HG02798 (cell line): ENCODE data around the gene BHLHA9.
"Not testable (repeated sequence)": the region's sequence is repeated elsewhere in the genome, so short reads cannot be mapped to it uniquely, and the experiment has no call there.

Experiments
- ATAC-seq: cut with Tn5 transposase; IDR thresholded peaks from one replicate; pipeline ENCODE4 v1.9.1; 2021; ENCODE audit warnings: mild to moderate bottlenecking; ENCODE audit not compliant: unreplicated experiment, poor library complexity

The BHLHA9 gene

DNA sequence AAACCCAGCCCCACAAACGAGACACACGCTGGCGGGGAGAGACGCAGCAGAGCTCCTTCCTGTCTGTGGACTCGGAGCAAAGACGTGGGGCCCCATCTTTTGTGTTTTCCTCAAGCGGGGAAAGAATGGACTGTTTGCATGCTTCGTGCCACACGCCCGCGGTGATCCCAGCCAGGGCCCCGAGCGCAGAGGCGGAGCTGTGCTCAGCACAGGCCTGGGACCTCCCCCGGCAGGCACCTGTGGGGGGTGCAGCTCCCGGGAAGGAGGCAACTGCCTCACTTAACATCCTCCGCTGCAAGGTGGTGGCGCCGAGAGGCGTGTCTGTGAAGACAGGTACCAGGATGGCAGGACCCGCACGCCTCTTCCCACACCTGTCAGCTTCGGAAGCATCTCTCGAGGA, 28.4 kb downstream of the BHLHA9 start:
- no peak for ATAC-seq

DNA sequence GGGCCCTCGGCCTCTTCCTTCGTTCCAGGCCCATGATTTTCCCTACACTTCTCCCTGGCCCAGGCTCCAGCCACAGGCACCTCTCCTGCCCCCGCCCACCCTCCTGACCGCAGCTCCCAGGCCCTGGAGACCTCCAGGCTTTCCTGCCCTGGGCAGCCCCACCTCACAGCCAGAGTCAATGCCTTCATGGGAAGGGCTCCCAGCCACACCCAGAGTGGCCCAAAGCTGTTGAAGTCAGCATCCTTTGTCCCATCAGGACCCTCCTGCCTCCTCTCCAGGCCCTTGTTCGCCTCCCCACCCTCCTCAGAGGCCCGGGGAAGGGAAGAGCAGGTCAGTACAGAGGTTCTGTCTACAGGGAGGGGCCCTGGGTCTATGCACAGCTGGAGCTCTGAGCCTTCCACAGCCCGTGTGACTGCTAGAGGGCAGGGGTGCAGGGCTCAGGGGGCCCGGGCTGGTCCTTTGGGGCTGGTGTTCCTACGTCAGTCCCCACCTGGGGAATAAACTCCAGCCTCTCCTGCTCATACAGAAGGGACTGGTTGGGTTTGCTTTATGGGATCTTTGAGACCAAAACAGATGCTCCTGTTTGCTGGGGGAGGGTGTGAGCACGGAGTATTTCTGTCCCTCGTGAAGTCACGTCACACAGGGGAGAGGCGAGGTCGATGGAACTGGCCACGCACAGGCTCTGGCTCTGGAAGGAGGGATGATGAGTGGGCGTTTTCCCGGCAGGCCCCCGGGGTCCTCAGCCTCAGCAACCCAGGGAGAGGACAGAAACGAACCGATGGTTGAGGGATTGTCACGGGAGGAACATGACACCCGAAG, 29.5 kb downstream of the BHLHA9 start:
- no peak for ATAC-seq

GRCh38 chr17:1300371-1300905, 30.2 kb downstream of the BHLHA9 start:
- ATAC-seq, result no peak

GRCh38 chr17:1301546-1301945, 31.3 kb downstream of the BHLHA9 start:
- ATAC-seq, result no peak

DNA sequence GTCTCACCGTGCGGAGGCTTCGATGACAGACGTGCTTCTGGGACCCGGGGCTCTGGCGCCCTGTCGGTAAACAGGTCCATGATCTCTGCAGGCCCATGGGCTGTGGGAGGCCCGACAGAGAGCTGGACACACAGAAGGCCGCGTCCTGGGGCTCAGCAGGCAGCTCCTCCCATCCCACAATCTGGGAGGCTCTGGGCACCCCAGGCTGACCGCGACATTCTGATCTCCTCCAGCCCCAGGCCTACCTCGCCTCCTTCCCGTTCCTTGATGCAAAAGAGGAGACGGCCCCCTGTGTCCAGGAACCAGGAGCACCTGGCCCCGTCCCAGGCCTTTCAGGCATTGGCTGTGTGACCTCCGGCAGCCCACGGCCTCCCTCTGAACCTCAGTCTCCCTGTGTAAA, 32.5 kb downstream of the BHLHA9 start:
- ATAC-seq, result no peak

- no peak for ATAC-seq
Measured at GRCh38 chr17:1304522-1304921, 34.3 kb downstream of the BHLHA9 start.

DNA sequence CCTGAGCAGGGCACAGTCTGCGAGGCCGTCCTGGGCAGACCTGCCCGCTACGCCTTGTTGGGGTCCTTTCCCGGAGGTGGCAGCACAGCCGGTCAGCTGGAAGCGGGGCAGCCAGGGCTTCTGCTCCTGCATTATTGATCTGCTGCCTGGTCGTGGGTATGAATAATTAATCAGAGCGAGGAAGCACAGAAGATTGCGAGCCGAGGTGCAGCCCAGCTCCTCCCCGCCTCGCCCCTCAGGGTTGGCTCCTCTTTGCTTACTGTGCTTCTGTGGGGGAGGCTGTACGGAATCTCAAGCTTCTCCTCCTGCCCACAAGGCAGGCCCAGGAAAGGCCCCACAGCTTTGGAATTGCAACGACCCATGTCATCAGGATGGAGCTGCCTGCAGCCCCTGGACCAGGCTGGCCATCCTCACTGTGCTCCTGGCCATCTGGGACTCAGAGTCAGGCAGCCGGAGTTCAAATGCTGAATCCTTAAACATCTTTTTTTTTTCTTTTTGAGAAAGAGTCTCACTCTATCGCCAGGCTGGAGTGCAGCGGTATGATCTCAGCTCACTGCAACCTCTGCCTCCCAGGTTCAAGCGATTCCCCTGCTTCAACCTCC, 34.8 kb downstream of the BHLHA9 start:
- ATAC-seq, result no peak

- ATAC-seq, result not testable (repeated sequence)
Measured at GRCh38 chr17:1307829-1308228, 37.6 kb downstream of the BHLHA9 start.

- ATAC-seq, result no peak
Measured at GRCh38 chr17:1312261-1312870, 42.1 kb downstream of the BHLHA9 start.

DNA sequence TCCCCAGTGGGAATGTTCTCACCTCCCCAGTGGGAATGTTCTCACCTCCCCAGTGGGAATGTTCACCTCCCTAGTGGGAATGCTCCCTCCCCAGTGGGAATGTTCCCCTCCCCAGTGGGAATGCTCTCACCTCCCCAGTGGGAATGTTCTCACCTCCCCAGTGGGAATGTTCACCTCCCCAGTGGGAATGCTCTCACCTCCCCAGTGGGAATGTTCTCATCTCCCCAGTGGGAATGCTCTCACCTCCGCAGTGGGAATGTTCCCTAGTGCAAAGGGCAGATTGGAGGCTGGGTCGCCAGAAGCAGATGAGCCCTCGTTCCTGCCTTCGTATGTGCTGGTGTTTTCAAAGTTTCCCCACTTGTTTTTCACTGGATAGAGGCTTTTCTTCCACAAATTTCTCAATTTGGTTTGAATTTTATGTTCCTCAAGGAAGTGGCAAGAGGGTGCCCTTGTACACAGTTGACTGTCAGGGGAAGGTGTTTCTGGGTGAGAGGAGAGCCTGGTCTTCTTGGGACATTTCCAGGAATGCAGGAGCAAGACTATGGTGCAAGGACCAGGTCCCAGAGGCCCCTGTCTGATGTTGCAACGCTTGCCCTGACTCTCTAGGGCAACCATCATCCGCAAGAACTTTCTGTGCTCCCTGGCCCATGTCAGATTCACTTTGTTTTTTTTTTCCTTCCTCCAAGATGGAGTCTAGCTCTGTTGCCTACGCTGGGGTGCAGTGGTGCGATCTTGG, 43.2 kb downstream of the BHLHA9 start:
- ATAC-seq, result no peak

GRCh38 chr17:1315409-1315808, 45.2 kb downstream of the BHLHA9 start:
- no peak for ATAC-seq

GRCh38 chr17:1315891-1316403, 45.7 kb downstream of the BHLHA9 start:
- no peak for ATAC-seq
